Esophagus squamous epithelium (tissue), 4 donors: ENCODE measurements around the gene TRAM2.
A peak's percentile ranks its signal among the peaks of the same experiment; 100 is the strongest.

ENCODE experiments used
- POLR2A ChIP-seq, 4 donors: fragments of 450-650 bp; IDR thresholded peaks; one replicate each; pipeline ENCODE4 v1.6.1; 2017; ENCODE audit warnings: antibody characterized with exemption in 4 of 4, mild to moderate bottlenecking in 4 of 4, moderate library complexity in 3 of 4
- TF ChIP-seq, protein P1 (sequence below), 6 experiments: fragments of 450-650 bp in 4 of 6; fragments of 200-600 bp in 2 of 6; sonication (generic) in 2 of 6; IDR thresholded peaks; one replicate each; pipeline ENCODE4 v1.5.1; 2016 to 2019; ENCODE audit warnings: antibody characterized with exemption in 6 of 6, mild to moderate bottlenecking in 4 of 6, moderate library complexity in 4 of 6

- TF ChIP-seq, protein P1, sequence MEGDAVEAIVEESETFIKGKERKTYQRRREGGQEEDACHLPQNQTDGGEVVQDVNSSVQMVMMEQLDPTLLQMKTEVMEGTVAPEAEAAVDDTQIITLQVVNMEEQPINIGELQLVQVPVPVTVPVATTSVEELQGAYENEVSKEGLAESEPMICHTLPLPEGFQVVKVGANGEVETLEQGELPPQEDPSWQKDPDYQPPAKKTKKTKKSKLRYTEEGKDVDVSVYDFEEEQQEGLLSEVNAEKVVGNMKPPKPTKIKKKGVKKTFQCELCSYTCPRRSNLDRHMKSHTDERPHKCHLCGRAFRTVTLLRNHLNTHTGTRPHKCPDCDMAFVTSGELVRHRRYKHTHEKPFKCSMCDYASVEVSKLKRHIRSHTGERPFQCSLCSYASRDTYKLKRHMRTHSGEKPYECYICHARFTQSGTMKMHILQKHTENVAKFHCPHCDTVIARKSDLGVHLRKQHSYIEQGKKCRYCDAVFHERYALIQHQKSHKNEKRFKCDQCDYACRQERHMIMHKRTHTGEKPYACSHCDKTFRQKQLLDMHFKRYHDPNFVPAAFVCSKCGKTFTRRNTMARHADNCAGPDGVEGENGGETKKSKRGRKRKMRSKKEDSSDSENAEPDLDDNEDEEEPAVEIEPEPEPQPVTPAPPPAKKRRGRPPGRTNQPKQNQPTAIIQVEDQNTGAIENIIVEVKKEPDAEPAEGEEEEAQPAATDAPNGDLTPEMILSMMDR (IDR thresholded peaks at IDR 0.05) = peak in 1 of 6 experiments; percentile 1
- TF ChIP-seq POLR2A (IDR thresholded peaks at IDR 0.05) = no peak
Measured at GRCh38 chr6:52513464-52513863, 63.4 kb downstream of the TRAM2 start.
